Activated naive CD8-positive, alpha-beta T cell treated with anti-CD3 and anti-CD28 coated beads, Interleukin-2, amount 10 ng/mL, durations not matched to agents 7 days and 5 days (primary cell): ENCODE results near the gene DLX2. TPM values are rescaled to one million over a fixed set of nuclear protein-coding genes. Genes with fewer than 3 reads are reported as not detected.
A peak's percentile ranks its signal among the peaks of the same experiment; 100 is the strongest.

Experiments used
- ATAC-seq: fragments of 150-1000 bp; cut with Tn5 transposase; one replicate; pipeline ENCODE4 v1.10.0; 2021; ENCODE audit warnings: low read depth, moderate library complexity
- POLR2A ChIA-PET: fragments of 350-600 bp; sonication (Branson Sonifier 250); formaldehyde crosslinking; loops from one replicate; lab custom pipeline; 2021; ENCODE audit warnings: antibody characterized with exemption; lab: Charles Lee
- DNase-seq: peaks from one replicate; pipeline ENCODE4 v3.0.0; 2021
- H3K27ac Mint-ChIP-seq: one replicate; pipeline ENCODE4 v1.8.0; 2022; ENCODE audit warnings: mild to moderate bottlenecking, mixed read lengths
- H3K27me3 Mint-ChIP-seq: one replicate; pipeline ENCODE4 v1.8.0; 2022; ENCODE audit warnings: mild to moderate bottlenecking, moderate library complexity, mixed read lengths
- H3K36me3 Mint-ChIP-seq: one replicate; pipeline ENCODE4 v1.8.0; 2021; ENCODE audit warnings: mild to moderate bottlenecking, mixed read lengths
- H3K4me1 Mint-ChIP-seq: one replicate; pipeline ENCODE4 v1.8.0; 2021; ENCODE audit warnings: mixed read lengths
- H3K4me3 Mint-ChIP-seq: one replicate; pipeline ENCODE4 v1.8.0; 2022; ENCODE audit warnings: mild to moderate bottlenecking, moderate library complexity, mixed read lengths
- H3K9me3 Mint-ChIP-seq: one replicate; pipeline ENCODE4 v1.8.0; 2021; ENCODE audit warnings: mixed read lengths
- total RNA-seq, 2 experiments: library from RNA; stranded (reverse); gene quantifications; one replicate each; pipeline ENCODE4 v1.2.3, GENCODE V29; 2021

Gene DLX2
- total RNA-seq, 2 experiments from 2014 or later, result not detected

- no peak for ATAC-seq
- Mint-ChIP-seq H3K27ac (no peak overlapping the region), H3K4me3 (peak overlapping the region; percentile 90), H3K9me3 (no peaks in the 10 kb centered on the region), H3K36me3 (no peaks in the 10 kb centered on the region), H3K27me3 (peaks cover 88% of the 10 kb centered on the region), H3K4me1 (peaks cover 27% of the 10 kb centered on the region)
- POLR2A ChIA-PET, result no interaction called here
- DNase-seq, result peak; percentile 31
Measured at GRCh38 chr2:172094294-172095145, 8.2 kb downstream of the DLX2 start.

DNA sequence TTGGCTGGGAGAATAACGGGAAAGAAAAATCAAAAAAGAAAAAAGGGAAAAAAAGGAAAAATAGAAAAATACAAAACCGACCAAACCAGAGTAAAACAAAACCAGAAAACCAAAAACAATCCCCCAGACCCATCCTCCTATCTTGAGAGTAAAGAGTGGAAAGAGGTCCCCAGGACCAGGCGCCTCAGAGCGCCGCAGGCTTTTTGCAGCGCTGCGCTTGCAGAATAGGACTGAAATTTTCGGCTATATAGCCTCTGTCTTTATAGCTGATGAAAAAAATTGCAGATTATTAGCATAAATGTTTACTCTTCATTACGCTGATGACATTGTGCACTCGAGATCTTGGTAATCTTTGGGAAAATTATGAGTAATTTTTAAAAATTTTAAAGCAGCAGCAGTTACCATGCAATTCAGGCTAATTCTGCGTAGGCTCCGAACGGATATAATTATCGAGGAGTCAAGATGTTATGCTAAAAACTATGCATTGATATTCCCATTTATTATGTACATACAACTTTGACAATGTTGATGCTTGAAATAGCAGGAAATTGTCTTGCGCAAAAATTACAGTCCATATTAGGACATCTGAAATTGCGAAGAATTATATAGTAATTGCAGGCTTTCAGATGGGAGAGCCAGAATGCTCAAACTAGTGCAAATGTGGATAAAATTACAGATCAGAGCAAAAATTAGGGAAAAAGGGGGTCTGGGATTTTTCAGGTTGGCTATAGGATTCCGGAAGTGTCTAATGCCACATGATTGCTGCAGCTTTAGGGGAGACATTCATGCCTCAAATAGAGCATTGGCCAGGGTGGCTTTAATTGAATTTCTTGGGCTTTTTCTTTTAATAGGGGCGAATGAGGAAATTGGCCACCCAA, 9.0 kb downstream of the DLX2 start:
- H3K9me3 Mint-ChIP-seq, result no peaks in the 10 kb centered on the region
- H3K4me1 Mint-ChIP-seq, result peaks cover 27% of the 10 kb centered on the region
- POLR2A ChIA-PET, result interaction anchor here (0.9 kb wide), 1 partner anchor 11 kb away, joined by 3 read pairs; no protein-coding TSS in a partner anchor
- peak overlapping the region; percentile 44 for H3K4me3 Mint-ChIP-seq
- peak overlapping the region; percentile 30 for H3K27ac Mint-ChIP-seq
- H3K36me3 Mint-ChIP-seq, result no peaks in the 10 kb centered on the region
- ATAC-seq, result no peak
- peaks cover 88% of the 10 kb centered on the region for H3K27me3 Mint-ChIP-seq
- no peak for DNase-seq

GRCh38 chr2:172092716-172093415, 9.8 kb downstream of the DLX2 start:
- H3K27me3 Mint-ChIP-seq, result peaks cover 89% of the 10 kb centered on the region
- peak overlapping the region; percentile 30 for H3K27ac Mint-ChIP-seq
- ATAC-seq, result no peak
- peak overlapping the region; percentile 44 for H3K4me3 Mint-ChIP-seq
- no peaks in the 10 kb centered on the region for H3K9me3 Mint-ChIP-seq
- POLR2A ChIA-PET, result interaction anchor here (0.9 kb wide), 1 partner anchor 11 kb away, joined by 3 read pairs; no protein-coding TSS in a partner anchor
- no peak for DNase-seq
- peaks cover 32% of the 10 kb centered on the region for H3K4me1 Mint-ChIP-seq
- no peaks in the 10 kb centered on the region for H3K36me3 Mint-ChIP-seq

DNA sequence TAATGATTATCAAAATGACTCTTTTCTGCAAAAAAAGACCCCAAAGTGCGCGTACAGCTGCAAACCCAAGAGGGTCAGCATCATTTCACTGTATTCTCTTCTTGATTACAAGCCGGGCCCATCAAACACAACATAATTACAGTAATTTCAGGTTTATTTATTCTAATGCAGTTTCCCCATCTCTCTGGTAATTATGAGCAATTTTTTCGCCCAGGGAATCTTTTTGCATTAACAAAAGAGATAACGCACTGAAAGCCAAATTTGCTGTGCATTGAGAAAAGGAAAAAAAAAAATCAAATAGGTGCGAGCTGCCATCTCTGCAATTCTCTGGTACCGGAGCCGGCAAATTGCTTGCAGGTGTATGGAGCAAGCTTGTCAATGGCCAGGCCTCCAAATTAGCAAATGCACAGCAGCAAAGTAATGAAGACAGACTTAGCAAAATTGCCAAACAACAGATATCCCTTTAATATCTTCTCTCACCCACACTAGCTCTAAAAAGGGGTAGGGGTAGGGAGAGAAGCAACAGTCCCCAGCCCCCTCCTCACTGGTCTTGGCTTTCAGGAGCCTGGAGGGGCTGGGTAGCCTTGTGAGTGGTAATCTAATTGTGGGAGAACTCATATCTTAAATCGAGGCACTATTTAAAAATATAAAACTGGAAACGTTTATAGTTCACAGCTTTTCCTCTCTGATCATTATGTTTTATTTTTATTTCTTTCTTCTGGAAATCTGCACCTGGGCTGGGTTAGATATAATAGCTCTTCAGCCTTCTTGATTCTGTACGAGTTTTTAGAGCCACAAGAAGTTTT, 10.7 kb downstream of the DLX2 start:
- Mint-ChIP-seq H3K36me3 (no peaks in the 10 kb centered on the region), H3K27ac (no peak overlapping the region), H3K9me3 (no peaks in the 10 kb centered on the region), H3K4me3 (no peak overlapping the region), H3K27me3 (peaks cover 89% of the 10 kb centered on the region), H3K4me1 (peaks cover 34% of the 10 kb centered on the region)
- no peak for DNase-seq
- ATAC-seq, result no peak
- POLR2A ChIA-PET, result interaction anchor here (1.6 kb wide), 1 partner anchor 10 kb away, joined by 6 read pairs; the partner anchor contains the start of gene DLX2

DNA sequence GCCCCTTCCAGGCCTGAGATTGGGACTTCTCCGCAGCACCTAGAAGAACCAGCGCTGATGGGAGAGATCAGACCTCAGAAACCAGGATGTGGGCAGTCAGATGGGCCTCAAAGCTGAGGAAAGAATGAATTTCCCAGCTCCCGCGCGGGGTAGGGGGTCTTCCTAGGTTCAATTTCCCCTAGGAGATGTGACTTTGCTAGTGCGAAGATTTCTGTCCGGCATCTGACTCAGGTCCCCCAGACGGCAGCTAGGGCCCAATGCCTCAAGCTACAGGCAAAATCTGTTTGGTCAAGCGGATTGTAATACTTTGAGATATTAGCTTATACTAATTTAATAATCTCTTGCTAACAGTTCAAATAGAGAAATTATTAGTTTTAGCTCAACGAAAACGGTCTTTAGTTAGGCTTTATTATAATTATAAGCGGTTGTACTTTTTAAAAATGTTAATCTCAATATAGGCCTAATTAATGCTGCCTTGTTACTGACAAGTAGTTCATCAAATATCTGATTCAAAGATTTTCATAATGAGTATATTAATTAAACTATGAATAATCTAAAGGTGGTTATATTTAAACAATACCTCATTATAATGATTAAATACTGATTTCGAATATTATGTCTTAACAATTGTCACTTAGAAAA, 11.6 kb downstream of the DLX2 start:
- POLR2A ChIA-PET, result interaction anchor here (1.6 kb wide), 1 partner anchor 11 kb away, joined by 6 read pairs; the partner anchor contains the start of gene DLX2
- Mint-ChIP-seq H3K36me3 (no peaks in the 10 kb centered on the region), H3K4me3 (no peak overlapping the region), H3K9me3 (no peaks in the 10 kb centered on the region), H3K27me3 (peaks cover 92% of the 10 kb centered on the region), H3K4me1 (peaks cover 36% of the 10 kb centered on the region), H3K27ac (no peak overlapping the region)
- DNase-seq, result no peak
- ATAC-seq, result no peak

DNA sequence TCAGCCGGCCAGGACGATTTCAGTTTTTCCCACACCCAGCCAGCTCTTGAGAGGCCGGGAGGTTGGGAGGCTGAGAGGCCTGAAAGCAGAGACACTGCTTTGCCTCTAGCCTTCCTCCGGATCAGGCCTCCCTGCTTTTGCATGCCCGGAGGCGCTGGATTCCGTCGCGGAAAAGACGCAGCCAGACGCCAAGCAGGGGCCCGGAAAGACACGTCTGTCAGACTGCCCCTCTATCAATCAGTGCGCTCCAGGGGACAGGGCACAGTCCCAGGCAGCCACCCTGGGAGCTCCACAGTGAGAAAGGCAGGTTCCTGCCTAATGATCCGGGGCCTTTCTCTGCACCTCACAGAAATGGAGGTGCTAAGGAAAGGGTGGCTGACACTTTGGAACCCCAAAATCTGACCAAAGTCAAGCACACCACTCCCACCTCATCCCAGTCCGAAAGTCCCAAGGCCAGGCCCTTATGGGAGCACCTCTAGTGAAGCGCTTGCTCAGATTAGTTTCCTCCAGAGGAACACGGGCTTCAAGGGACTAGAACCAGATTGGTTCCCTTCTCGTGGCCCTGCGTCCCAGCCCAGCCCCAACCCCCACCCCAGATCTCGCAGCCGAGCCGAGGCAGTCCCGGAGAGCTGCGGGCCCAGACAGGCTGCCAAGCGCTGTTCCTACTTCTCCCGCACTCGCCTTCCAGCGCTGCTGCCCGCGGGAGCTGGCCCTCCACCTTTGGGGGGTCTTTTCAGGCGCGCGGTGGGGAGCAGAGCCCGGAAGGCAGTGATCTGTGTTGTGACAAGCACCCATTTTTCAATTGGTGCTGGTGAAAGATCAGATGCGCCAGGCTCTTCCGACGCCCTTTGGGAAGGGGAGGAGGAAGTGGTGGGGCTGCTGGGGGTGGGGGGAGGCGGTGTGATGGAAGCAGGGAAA, 12.4 kb downstream of the DLX2 start:
- peaks cover 34% of the 10 kb centered on the region for H3K4me1 Mint-ChIP-seq
- H3K36me3 Mint-ChIP-seq, result peaks cover 2% of the 10 kb centered on the region
- H3K4me3 Mint-ChIP-seq, result peak overlapping the region; percentile 19
- H3K27ac Mint-ChIP-seq, result no peak overlapping the region
- peaks cover 92% of the 10 kb centered on the region for H3K27me3 Mint-ChIP-seq
- POLR2A ChIA-PET, result interaction anchor here (1.6 kb wide), 1 partner anchor 12 kb away, joined by 6 read pairs; the partner anchor contains the start of gene DLX2
- DNase-seq (no peak), ATAC-seq (no peak)
- no peaks in the 10 kb centered on the region for H3K9me3 Mint-ChIP-seq

DNA sequence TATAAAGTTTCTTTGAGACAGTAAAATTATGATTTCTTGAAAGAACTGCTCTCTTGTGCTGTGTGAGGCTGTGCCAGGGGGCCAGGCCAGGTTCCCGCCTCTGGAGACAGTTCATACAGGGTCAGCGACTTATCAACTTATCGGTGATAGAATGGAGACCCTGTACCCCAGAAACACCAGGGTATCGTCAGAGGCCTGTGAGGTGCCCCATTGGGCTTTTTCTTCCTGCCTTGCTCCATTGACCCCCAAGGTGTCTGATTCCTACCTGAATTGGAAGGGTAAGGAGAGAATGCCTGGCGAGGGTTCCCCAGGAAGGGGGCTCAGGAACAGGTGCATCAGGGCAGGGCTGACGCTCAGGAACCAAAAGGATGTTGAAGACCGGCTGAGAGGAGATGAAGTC, 13.1 kb downstream of the DLX2 start:
- H3K4me3 Mint-ChIP-seq, result peak overlapping the region; percentile 10
- no peak for ATAC-seq

DNA sequence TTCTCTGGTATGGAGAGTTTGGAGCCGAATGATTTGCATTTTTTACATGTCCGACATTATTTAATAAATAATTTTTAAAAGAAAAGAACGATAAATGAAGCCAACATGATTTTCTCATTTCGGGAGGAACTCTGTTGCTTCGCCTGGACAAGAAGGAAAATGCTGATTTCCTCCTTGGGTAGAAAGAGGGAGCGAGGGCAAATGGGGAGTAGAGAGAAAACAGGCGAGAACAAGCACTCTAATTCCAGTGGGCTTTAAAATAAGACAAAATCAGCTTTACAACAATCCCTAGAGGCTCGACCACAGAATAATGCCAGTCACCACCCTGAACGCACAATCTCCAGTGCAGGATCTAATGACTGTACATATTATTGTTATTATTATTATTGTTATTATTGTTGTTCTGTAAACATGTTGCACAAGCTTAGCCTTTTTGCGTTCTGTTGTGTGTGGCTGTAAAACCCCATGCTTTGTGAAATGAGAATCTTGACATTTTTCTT, 13.6 kb downstream of the DLX2 start:
- POLR2A ChIA-PET, result no interaction called here
- DNase-seq (no peak), ATAC-seq (no peak)
- Mint-ChIP-seq H3K4me3 (no peak overlapping the region), H3K36me3 (peaks cover 2% of the 10 kb centered on the region), H3K27ac (no peak overlapping the region), H3K9me3 (no peaks in the 10 kb centered on the region), H3K27me3 (peaks cover 98% of the 10 kb centered on the region), H3K4me1 (peaks cover 42% of the 10 kb centered on the region)

More for the DNA sequence above, 13.1 kb downstream of the DLX2 start:
- peaks cover 37% of the 10 kb centered on the region for H3K4me1 Mint-ChIP-seq
- H3K9me3 Mint-ChIP-seq, result no peaks in the 10 kb centered on the region
- H3K36me3 Mint-ChIP-seq, result peaks cover 2% of the 10 kb centered on the region
- H3K27me3 Mint-ChIP-seq, result peaks cover 95% of the 10 kb centered on the region
- no peak overlapping the region for H3K27ac Mint-ChIP-seq
- DNase-seq, result no peak
- POLR2A ChIA-PET, result no interaction called here

DNA sequence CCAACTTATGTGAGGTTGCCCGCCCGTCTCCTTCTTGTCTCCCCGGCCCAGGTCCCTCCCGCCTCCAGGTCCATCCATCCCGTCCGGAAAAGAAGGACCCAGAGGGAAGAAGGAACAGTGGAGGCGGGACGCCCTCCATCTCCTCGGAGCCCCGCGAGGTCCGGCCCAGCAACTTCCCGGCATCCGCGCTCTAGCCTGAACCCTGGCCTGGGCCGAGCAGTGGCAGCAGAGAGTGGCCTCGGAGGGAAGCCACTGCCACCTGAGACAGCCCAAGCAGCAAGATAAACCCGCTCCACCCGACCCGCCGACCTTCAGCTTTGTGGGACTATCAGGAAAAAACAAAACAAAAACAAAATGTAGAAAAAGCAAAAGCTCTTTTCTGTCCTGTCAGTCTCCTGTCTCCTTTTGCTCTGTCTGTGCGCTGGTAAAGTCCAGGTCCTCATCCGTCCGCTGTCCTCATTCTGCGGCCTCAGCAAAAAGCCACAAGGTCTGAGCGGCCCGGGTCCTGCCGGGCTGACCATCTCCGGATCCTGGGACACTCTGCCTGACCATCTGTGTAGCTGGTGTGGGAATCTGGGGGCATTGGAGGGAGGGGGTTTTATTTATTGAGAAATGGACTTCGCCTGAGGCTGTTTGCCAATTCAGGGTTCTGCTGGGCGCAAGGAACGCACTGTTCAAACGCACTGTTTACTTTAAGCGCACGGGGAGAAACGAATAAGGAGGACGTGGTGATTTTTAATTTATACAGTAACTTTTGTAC, 14.3 kb downstream of the DLX2 start:
- ATAC-seq (no peak), DNase-seq (no peak)
- Mint-ChIP-seq H3K9me3 (no peaks in the 10 kb centered on the region), H3K4me1 (peaks cover 44% of the 10 kb centered on the region), H3K27me3 (peaks cover 98% of the 10 kb centered on the region), H3K36me3 (peaks cover 2% of the 10 kb centered on the region), H3K4me3 (peak overlapping the region; percentile 35), H3K27ac (peak overlapping the region; percentile 78)
- POLR2A ChIA-PET, result no interaction called here

DNA sequence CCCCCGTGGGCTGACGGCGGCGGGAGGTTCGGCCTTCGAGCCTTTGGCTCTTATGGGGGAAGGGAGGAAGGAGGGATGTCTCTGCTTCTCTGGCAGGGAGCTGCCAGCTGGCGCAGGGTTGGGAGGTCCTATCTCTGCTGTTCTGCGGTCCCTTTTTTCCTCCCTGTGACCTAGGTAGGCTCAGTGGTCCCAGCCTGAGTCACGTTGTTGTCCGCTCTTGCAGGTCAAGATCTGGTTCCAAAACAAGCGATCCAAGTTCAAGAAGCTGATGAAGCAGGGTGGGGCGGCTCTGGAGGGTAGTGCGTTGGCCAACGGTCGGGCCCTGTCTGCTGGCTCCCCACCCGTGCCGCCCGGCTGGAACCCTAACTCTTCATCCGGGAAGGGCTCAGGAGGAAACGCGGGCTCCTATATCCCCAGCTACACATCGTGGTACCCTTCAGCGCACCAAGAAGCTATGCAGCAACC, 14.9 kb downstream of the DLX2 start:
- peak overlapping the region; percentile 35 for H3K4me3 Mint-ChIP-seq
- ATAC-seq (no peak), DNase-seq (no peak)
- peak overlapping the region; percentile 78 for H3K27ac Mint-ChIP-seq
- POLR2A ChIA-PET, result no interaction called here
- H3K36me3 Mint-ChIP-seq, result peaks cover 2% of the 10 kb centered on the region
- no peaks in the 10 kb centered on the region for H3K9me3 Mint-ChIP-seq
- H3K27me3 Mint-ChIP-seq, result peaks cover 98% of the 10 kb centered on the region
- H3K4me1 Mint-ChIP-seq, result peaks cover 44% of the 10 kb centered on the region
